Activated CD8-positive, alpha-beta memory T cell treated with anti-CD3 and anti-CD28 coated beads, Interleukin-2, amount 10 ng/mL, durations not matched to agents 7 days and 5 days (primary cell): ENCODE data around the gene MYO19. TPM values are rescaled to one million over a fixed set of nuclear protein-coding genes. Genes with fewer than 3 reads are reported as not detected.
"Not testable (repeated sequence)": the region's sequence is repeated elsewhere in the genome, so short reads cannot be mapped to it uniquely, and the experiment has no call there.

Experiments used
- ATAC-seq: fragments of 150-1000 bp; cut with Tn5 transposase; one replicate; pipeline ENCODE4 v1.10.0; 2021; ENCODE audit warnings: moderate library complexity
- CTCF ChIA-PET: fragments of 350-600 bp; sonication (Branson Sonifier 250); formaldehyde crosslinking; loops from one replicate; lab custom pipeline; 2021; ENCODE audit warnings: antibody characterized with exemption; lab: Charles Lee
- DNase-seq: peaks from one replicate; pipeline ENCODE4 v3.0.0-alpha.2; 2020
- H3K27ac Mint-ChIP-seq: one replicate; pipeline ENCODE4 v1.8.0; 2021; ENCODE audit warnings: mild to moderate bottlenecking, mixed read lengths
- H3K27me3 Mint-ChIP-seq: one replicate; pipeline ENCODE4 v1.8.0; 2021; ENCODE audit warnings: mixed read lengths
- H3K36me3 Mint-ChIP-seq: one replicate; pipeline ENCODE4 v1.8.0; 2021; ENCODE audit warnings: mild to moderate bottlenecking, mixed read lengths
- H3K4me1 Mint-ChIP-seq: one replicate; pipeline ENCODE4 v1.8.0; 2021; ENCODE audit warnings: mixed read lengths
- H3K4me3 Mint-ChIP-seq: one replicate; pipeline ENCODE4 v1.8.0; 2021; ENCODE audit warnings: mild to moderate bottlenecking, moderate library complexity, mixed read lengths
- H3K9me3 Mint-ChIP-seq: one replicate; pipeline ENCODE4 v1.8.0; 2022; ENCODE audit warnings: low read depth, mixed read lengths
- total RNA-seq, 2 experiments: library from RNA; stranded (reverse); gene quantifications; one replicate each; pipeline ENCODE4 v1.2.3, GENCODE V29; 2021

The MYO19 gene
- total RNA-seq, 2 experiments from 2014 or later: 140 to 161 TPM

DNA sequence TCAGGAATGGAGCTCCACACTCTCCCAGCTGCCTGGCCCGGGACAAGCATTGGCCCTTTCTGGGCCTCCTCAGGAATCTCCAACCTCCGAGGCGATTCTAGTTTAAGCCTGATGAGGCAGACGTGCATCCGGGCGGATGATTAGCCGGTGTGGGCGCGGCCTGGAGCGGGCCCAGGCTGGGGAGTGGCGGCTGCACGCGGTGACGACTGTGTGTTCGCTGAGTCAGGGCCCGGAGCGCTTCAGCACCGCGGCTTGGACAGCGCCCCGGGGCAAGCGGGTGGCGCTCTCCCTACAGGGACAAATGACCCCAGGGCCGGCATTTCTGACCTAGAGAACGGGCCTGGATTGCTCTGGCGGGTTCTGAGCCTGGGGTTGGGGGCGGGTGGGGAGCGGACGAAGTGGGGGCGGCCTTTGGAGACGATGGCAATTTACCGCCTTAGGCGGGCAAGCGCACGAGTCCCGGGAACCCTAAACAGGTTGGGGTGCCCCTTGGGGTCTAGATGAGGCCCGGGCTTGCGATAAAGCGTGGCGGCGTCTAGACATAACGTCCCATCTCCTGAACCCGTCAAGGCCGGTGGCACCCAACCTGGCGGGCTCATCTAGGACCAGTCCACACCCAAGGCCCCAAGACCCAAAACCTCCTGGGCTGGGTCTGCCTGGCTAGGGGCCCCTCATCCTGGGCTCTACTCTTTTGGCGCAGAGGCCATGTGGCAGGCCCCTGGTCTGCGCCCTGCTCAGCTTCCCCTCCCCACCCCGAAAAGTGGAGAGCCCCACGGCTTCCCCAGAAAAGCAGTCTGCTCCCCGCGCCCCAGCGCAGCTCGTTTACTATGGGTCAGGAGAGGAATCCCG is 70.5 kb downstream of the MYO19 start:
- peak; percentile 76 for DNase-seq
- Mint-ChIP-seq H3K27ac (no peak overlapping the region), H3K27me3 (peaks cover 64% of the 10 kb centered on the region), H3K4me1 (no peaks in the 10 kb centered on the region), H3K36me3 (no peaks in the 10 kb centered on the region), H3K4me3 (no peak overlapping the region), H3K9me3 (no peaks in the 10 kb centered on the region)
- ATAC-seq: peak; percentile 99
- CTCF ChIA-PET: interaction anchor here (2.2 kb wide), 1 partner anchor 19 kb away, joined by 6 read pairs; no protein-coding TSS in a partner anchor

DNA sequence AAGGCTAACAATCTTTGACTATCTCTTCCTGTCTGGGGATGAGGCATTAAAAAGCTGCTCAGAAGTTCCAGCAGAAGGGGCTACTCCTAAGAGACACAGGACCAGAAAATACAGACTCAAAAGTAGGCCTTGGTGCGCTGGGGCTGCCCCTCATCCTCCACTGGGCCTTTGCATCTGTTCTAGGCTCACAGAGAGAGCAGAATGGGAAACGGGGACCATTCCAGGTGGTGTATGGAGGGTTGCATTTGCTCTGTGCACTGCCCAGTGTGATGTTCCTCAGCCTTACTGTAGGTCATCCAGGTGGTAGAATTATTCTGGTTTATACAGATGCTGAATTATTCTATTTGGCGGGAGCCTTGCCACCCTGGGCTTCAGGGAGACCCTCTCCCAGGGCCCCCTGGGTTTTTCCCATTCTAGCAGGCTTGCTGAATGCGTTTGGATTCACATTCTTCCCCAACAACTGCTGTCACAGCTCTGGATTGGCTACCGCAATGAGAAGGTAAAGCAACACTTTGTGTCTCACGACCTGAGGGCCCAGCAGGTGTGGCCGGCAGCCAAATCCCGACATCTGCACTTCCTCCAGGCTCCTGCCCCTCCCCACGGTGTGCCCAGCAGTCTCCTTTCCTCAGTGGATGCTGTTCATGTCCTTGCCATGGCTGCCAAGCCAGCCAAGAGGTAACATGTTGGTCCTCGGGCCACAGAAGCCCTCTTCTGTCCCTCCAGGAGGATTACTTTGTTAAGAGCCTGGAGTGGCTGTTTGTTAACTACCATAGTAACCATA is 73.1 kb downstream of the MYO19 start:
- H3K4me3 Mint-ChIP-seq: no peak overlapping the region
- H3K9me3 Mint-ChIP-seq: no peaks in the 10 kb centered on the region
- no peaks in the 10 kb centered on the region for H3K4me1 Mint-ChIP-seq
- ATAC-seq (no peak), DNase-seq (no peak)
- no peak overlapping the region for H3K27ac Mint-ChIP-seq
- H3K27me3 Mint-ChIP-seq: peaks cover 51% of the 10 kb centered on the region
- CTCF ChIA-PET: interaction anchor here (1.1 kb wide), 1 partner anchor 21 kb away, joined by 4 read pairs; no protein-coding TSS in a partner anchor
- H3K36me3 Mint-ChIP-seq: no peaks in the 10 kb centered on the region

DNA sequence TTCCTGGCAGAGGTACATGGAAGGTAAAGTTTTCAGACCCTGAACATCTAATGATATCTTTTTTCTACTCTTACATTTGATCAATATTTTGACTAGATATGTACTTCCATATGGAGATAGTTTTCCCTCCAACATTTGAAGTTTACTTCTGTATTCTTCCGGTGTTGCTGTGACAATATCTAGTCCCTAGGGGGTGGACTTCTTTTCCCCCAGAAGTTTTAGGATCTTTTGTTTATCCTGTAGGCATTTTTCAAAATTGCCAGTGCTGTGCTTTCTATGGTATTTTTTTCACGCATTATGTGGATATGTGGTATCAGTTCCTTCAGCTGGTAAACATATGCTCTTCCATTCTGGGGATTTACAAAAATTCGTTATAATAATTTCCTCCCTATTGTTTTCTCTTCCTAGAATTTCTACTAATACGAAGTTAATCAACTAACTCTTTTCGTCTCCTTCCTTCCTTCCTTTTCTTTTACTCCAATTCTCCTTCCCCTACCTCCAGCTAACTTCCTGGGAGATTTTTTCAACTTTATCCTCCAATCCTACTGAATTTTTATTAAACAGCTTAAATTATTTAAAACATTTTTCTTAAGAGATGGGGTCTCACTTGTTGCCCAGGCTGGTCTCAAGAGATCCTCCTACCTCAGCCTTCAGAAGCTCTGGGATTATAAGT is 74.3 kb downstream of the MYO19 start:
- Mint-ChIP-seq H3K4me1 (no peaks in the 10 kb centered on the region), H3K27ac (no peak overlapping the region), H3K27me3 (peaks cover 43% of the 10 kb centered on the region), H3K4me3 (no peak overlapping the region), H3K9me3 (no peaks in the 10 kb centered on the region), H3K36me3 (no peaks in the 10 kb centered on the region)
- CTCF ChIA-PET: interaction anchor here (1.1 kb wide), 1 partner anchor 23 kb away, joined by 4 read pairs; no protein-coding TSS in a partner anchor
- ATAC-seq: no peak
- no peak for DNase-seq

DNA sequence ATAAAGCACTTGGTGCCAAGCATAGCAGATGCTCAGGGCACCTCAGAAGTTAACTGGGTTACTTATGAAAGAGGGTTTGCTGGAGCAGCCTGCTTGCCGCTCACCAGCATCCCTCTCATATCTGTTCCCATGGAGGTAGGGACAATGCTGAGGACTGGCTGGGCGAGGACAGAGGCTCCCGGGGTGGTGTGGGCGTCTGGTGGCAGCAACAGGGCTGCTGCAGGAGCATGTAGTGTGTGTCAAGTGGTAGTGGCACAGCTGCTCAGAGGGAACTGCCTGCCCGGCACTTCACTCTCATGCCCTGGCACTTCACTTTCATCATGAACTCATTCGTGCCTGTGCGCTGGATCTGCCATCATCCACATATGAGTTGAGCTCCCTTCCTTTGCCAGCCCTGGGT is 75.1 kb downstream of the MYO19 start:
- no peaks in the 10 kb centered on the region for H3K36me3 Mint-ChIP-seq
- no peak overlapping the region for H3K4me3 Mint-ChIP-seq
- no peaks in the 10 kb centered on the region for H3K4me1 Mint-ChIP-seq
- no peak overlapping the region for H3K27ac Mint-ChIP-seq
- CTCF ChIA-PET: no interaction called here
- ATAC-seq (no peak), DNase-seq (no peak)
- H3K9me3 Mint-ChIP-seq: no peaks in the 10 kb centered on the region
- peaks cover 36% of the 10 kb centered on the region for H3K27me3 Mint-ChIP-seq

DNA sequence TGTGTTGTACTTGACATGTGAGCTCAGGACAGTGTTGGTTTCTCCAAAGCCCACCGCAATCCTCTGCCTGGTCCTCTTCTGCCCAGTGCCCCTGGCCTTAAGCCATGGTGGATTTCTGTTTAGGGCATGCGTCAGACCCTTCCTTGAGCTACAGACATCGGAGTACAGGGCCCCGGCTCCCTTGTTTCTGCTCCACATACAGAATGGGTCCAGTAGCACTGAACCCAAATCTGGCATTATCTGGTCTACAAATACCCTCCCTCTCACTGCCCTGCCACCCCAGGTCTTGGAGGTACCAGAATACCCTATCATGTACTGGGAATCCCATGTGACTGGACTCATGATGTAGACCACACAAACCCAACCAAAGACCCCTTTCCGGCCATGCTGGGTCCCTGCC is 75.6 kb downstream of the MYO19 start:
- no peak for DNase-seq
- CTCF ChIA-PET: no interaction called here
- Mint-ChIP-seq H3K4me1 (no peaks in the 10 kb centered on the region), H3K27me3 (peaks cover 34% of the 10 kb centered on the region), H3K27ac (no peak overlapping the region), H3K4me3 (no peak overlapping the region), H3K9me3 (no peaks in the 10 kb centered on the region), H3K36me3 (no peaks in the 10 kb centered on the region)
- no peak for ATAC-seq

DNA sequence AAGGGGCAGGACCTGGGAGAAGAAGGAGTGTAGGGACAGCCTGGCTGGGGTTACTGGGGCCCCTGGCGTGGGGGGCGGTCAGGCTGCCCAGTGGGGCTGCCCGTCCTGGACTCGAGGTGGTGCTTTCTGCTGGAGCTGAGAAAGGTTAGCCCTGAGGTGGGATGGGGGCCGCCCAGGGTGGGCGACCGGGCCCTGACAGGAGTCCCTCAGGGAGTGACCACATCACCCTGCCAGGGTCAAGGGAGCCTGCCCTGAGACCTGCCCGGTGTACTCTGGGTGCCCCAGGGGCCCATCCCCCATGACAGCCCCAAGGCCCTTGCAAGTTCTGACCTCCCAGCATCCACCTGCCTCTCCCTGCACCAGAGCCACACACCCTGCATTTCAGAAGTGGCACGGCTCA is 77.0 kb downstream of the MYO19 start:
- H3K27me3 Mint-ChIP-seq: peaks cover 22% of the 10 kb centered on the region
- H3K4me1 Mint-ChIP-seq, CTCF ChIA-PET, DNase-seq, H3K4me3 Mint-ChIP-seq, ATAC-seq, H3K36me3 Mint-ChIP-seq, H3K9me3 Mint-ChIP-seq, H3K27ac Mint-ChIP-seq: not testable (repeated sequence)

DNA sequence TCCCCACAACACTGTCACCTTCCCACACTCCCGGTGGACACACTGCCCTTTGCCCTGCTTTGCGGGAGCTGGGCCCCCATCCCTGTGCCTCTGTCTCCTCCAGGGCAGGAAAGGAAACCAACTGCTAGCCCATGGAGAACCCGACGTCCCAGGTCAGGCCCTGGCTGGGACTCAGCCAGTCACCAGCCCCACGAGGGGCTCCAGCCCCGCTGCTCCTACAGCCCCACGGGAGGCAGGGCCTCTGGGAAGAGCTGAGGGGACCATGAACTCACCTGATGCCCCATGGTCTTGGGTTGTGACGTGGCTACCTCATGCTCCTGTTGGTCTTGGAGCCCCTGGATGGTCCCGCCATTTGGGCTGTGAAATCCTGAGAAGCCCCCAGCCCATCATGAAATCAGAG is 81.8 kb downstream of the MYO19 start:
- H3K4me1 Mint-ChIP-seq, H3K27me3 Mint-ChIP-seq, H3K4me3 Mint-ChIP-seq, DNase-seq, H3K27ac Mint-ChIP-seq, H3K36me3 Mint-ChIP-seq, ATAC-seq, H3K9me3 Mint-ChIP-seq, CTCF ChIA-PET: not testable (repeated sequence)

DNA sequence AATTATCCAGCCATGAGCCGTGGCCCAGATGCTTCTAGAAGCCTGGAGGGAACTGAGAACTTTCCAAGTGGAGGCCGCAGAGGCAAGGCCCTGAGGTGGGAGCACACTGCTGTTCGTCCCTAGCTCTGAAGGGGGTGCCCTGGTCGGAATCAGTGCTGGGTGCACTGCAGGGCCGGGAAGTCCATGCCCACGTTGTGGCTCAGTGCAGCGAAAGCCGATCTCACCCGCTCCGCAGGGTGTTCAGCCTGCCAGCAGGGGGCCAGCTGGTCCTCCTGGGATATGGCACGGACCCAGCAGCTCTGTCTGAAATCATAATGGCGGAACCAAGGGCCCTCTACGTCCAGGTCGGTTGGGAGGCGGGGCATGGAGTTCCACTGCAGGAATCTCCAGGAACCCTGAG is 84.7 kb downstream of the MYO19 start:
- H3K27me3 Mint-ChIP-seq, ATAC-seq, H3K9me3 Mint-ChIP-seq, H3K4me3 Mint-ChIP-seq, CTCF ChIA-PET, H3K27ac Mint-ChIP-seq, H3K36me3 Mint-ChIP-seq, DNase-seq, H3K4me1 Mint-ChIP-seq: not testable (repeated sequence)

Other genes starting within 250 kb of the MYO19 start
- gene TBC1D3G, start 211.0 kb downstream of the MYO19 start, total RNA-seq: not detected
- gene TBC1D3H, start 146.4 kb downstream of the MYO19 start, total RNA-seq: not detected
- gene ZNHIT3, start 48.2 kb downstream of the MYO19 start, total RNA-seq: 10 to 100 TPM; 34.3 to 45.8 TPM
- 10 to 100 TPM in 1 of 2 experiments, 1 to 10 TPM in 1; 9.6 to 17.4 TPM for gene PIGW, start 119 bp upstream of the MYO19 start, total RNA-seq
- gene GGNBP2, start 10.1 kb upstream of the MYO19 start, total RNA-seq: 100 to 1,000 TPM in 1 of 2 experiments, 10 to 100 TPM in 1; 96.5 to 113 TPM
- gene DHRS11, start 57.0 kb upstream of the MYO19 start, total RNA-seq: 1 to 10 TPM; 4.5 to 8.0 TPM
- 10 to 100 TPM; 13.6 to 17.0 TPM for gene MRM1, start 66.7 kb upstream of the MYO19 start, total RNA-seq